Mucosa of descending colon (tissue), 3 donors: Measurements from ENCODE around the gene DOCK4. TPM values are rescaled to one million over a fixed set of nuclear protein-coding genes. Genes with fewer than 3 reads are reported as not detected.

Experiments
- ATAC-seq: fragments of 200-7000 bp; cut with Tn5 transposase; one replicate; pipeline ENCODE4 v1.9.1; 2020; ENCODE audit warnings: mild to moderate bottlenecking, moderate library complexity
- DNase-seq, 3 donors: peaks; one replicate each; pipeline ENCODE4 v3.0.0-alpha.2; 2020
- H3K36me3 ChIP-seq: fragments of 200-600 bp; one replicate; pipeline ENCODE4 v1.8.0; 2021; ENCODE audit warnings: low read depth, mild to moderate bottlenecking
- H3K4me1 ChIP-seq: fragments of 200-600 bp; one replicate; pipeline ENCODE4 v1.8.0; 2021; ENCODE audit warnings: low read depth, mild to moderate bottlenecking
- H3K4me3 ChIP-seq: fragments of 200-600 bp; one replicate; pipeline ENCODE4 v1.8.0; 2021; ENCODE audit warnings: mild to moderate bottlenecking
- H3K9me3 ChIP-seq: fragments of 200-600 bp; one replicate; pipeline ENCODE4 v1.8.0; 2021; ENCODE audit warnings: mild to moderate bottlenecking
- intact Hi-C, 2 donors: fragments of 100-400 bp; cut with DNase I in 1 of 2; cut with micrococcal nuclease in 1 of 2; formaldehyde crosslinking; loops; one replicate each; pipeline versions ENCODE4 v1.11.0 to v1.11.1; 2022; cut with DNase I, micrococcal nuclease
- total RNA-seq, 3 donors: library from RNA; stranded (reverse); fragmentation: NEBNext Ultra II Directional in 2 of 3; extraction: Animal tissue kit (Norgen Biotek cat#: 25700) in 2 of 3; gene quantifications; one replicate each; pipeline versions ENCODE4 v1.2.1 to v1.2.4, GENCODE V29; 2021 to 2023
- TF ChIP-seq, protein P1 (sequence below): fragments of 200-600 bp; IDR thresholded peaks from one replicate; pipeline ENCODE4 v1.8.0; 2022; ENCODE audit warnings: antibody characterized with exemption, mild to moderate bottlenecking
- donor health status: DM: no; HTN: no; CAD: no; lungs with moderate emphysema.
- donor health status: DM: no; HTN: no; CAD: no.
- donor health status: DM: no; HTN: yes; CAD: no.

The DOCK4 gene
- total RNA-seq, 3 donors from 2014 or later = 9.2 to 18.4 (median 12.7) TPM

- Histone ChIP-seq H3K4me3 (no peak overlapping the region), H3K36me3 (no peaks in the 10 kb centered on the region), H3K9me3 (no peaks in the 10 kb centered on the region), H3K4me1 (peaks cover 3% of the 10 kb centered on the region)
- DNase-seq (no peak), ATAC-seq (no peak)
- TF ChIP-seq, protein P1, sequence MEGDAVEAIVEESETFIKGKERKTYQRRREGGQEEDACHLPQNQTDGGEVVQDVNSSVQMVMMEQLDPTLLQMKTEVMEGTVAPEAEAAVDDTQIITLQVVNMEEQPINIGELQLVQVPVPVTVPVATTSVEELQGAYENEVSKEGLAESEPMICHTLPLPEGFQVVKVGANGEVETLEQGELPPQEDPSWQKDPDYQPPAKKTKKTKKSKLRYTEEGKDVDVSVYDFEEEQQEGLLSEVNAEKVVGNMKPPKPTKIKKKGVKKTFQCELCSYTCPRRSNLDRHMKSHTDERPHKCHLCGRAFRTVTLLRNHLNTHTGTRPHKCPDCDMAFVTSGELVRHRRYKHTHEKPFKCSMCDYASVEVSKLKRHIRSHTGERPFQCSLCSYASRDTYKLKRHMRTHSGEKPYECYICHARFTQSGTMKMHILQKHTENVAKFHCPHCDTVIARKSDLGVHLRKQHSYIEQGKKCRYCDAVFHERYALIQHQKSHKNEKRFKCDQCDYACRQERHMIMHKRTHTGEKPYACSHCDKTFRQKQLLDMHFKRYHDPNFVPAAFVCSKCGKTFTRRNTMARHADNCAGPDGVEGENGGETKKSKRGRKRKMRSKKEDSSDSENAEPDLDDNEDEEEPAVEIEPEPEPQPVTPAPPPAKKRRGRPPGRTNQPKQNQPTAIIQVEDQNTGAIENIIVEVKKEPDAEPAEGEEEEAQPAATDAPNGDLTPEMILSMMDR = no peak
- intact Hi-C loops = no loop called here
Observed at GRCh38 chr7:112201411-112201810, 4.8 kb downstream of the DOCK4 start.

DNA sequence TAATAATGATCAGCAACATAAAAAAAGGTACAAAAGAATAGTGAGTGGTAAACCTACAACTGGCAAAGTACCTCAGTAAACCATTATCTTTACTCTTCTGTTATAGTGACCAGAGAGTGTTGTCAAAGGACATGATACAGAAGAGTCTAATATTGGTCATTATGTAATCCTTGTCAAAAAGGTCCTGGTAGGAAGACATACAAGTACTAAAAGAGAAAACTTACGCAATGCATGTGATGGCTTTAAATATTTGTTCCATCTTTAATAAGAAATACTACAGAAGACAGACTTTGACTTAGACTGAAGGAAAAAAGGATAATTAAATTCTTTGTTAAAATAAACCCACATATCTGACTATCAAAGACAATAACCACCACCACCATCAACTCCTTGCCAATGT is 6.5 kb downstream of the DOCK4 start:
- H3K4me3 ChIP-seq = no peak overlapping the region
- ATAC-seq (no peak), DNase-seq (no peak)
- intact Hi-C loops = no loop called here
- H3K4me1 ChIP-seq = no peaks in the 10 kb centered on the region
- no peaks in the 10 kb centered on the region for H3K36me3 ChIP-seq
- no peaks in the 10 kb centered on the region for H3K9me3 ChIP-seq
- TF ChIP-seq, protein P1 = no peak

DNA sequence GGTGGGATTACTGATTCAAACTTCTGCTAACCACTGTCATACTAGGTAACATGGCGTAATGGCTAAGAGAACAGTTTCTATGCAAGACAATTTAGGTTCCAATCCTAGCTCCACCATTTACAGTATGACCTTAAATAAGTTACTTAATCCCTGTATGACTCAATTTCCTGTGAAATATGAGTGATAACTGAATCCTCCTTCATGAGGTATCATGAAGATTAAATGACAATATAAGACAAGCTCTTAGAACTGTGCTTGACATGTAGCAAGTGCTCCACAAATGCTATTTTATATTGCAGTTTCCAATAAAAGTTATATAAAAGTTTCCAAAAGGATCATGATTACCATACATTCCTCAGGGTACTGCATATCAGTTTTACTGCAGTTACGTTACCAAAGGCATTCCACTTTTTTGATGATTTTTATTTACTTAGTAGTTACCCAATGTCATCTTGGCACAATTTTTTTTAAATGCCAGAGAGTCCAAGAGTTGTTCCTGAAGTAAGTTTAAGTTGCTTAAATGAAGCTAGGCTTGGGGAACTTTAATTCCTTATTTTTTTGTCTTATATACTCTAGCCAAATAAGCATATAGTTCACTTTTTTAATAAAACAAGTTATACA is 7.1 kb downstream of the DOCK4 start:
- TF ChIP-seq, protein P1 = no peak
- intact Hi-C loops = no loop called here
- Histone ChIP-seq H3K9me3 (no peaks in the 10 kb centered on the region), H3K36me3 (no peaks in the 10 kb centered on the region), H3K4me1 (no peaks in the 10 kb centered on the region), H3K4me3 (no peak overlapping the region)
- ATAC-seq (no peak), DNase-seq (no peak)

GRCh38 chr7:112197322-112197721 is 8.9 kb downstream of the DOCK4 start:
- intact Hi-C loops = no loop called here
- no peak for ATAC-seq
- no peaks in the 10 kb centered on the region for H3K4me1 ChIP-seq

DNA sequence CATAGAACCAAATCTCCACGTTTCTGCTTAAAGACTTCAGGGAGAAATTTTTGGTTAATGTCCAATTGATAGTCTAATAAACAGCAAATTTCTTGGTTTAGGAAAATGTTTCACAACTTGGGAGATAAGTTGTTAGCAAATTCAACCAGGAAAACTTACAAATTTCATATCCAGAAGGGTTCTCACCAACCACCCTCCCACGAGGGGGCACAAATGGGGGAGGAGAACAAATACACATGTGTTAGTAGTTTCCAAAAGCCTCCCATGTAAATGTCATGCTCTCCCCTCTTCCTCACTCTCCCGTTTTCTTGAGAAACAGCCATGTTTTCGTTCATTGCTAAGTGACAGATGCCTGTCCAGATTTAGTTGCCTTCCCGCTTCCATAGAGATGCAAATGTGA is 10.5 kb downstream of the DOCK4 start:
- intact Hi-C loops = no loop called here
- TF ChIP-seq, protein P1 = no peak
- ATAC-seq (no peak), DNase-seq (no peak)
- H3K36me3 ChIP-seq = no peaks in the 10 kb centered on the region
- H3K4me3 ChIP-seq = no peak overlapping the region
- H3K9me3 ChIP-seq = no peaks in the 10 kb centered on the region
- no peaks in the 10 kb centered on the region for H3K4me1 ChIP-seq

More at GRCh38 chr7:112197322-112197721, 8.9 kb downstream of the DOCK4 start:
- H3K4me3 ChIP-seq = no peak overlapping the region
- no peaks in the 10 kb centered on the region for H3K9me3 ChIP-seq
- no peaks in the 10 kb centered on the region for H3K36me3 ChIP-seq
- no peak for DNase-seq
- TF ChIP-seq, protein P1 = no peak
